ENCODE data around the gene PGS1. TPM values are rescaled to one million over a fixed set of nuclear protein-coding genes. Genes with fewer than 3 reads are reported as not detected.

PGS1 gene
- total and polyA plus RNA-seq, 2 of the 8 experiments (the other 6 are each of a cell fraction or from before 2014, with no cell fraction given) = 46.7 to 60.0 TPM

- no peak overlapping the region for H2BK120ac ChIP-seq (replicated peaks; ENCODE audit: low read depth, low read length)
- ChIA-PET POLR2A (ENCODE audit: partially characterized antibody) (interaction anchor here (0.9 to 1.5 kb wide), 4 partner anchors 12 to 42 kb away, joined by 3 to 5 read pairs (median 4); partner anchors contain the start of gene SOCS3), CTCF (ENCODE audit: partially characterized antibody) (interaction anchor here (0.9 to 2.5 kb wide), 7 partner anchors 10 to 92 kb away, joined by 3 to 9 read pairs (median 3); no protein-coding TSS in a partner anchor)
- TF ChIP-seq CBX8 (IDR thresholded peaks at IDR 0.05; ENCODE audit: borderline replicate concordance, low read depth, low read length) = no peak
- TF ChIP-seq MAFK (IDR thresholded peaks at IDR 0.05; ENCODE audit: low read depth, low read length) = no peak
- TF ChIP-seq SAP30 (IDR thresholded peaks at IDR 0.05; ENCODE audit: insufficient read depth, insufficient replicate concordance, low read length) = no peak
- no peak for TF ChIP-seq TBP (IDR thresholded peaks at IDR 0.05; ENCODE audit: low read depth, low read length)
- TF ChIP-seq USF2 (IDR thresholded peaks at IDR 0.05; ENCODE audit: low read length) = no peak
- TF ChIP-seq CBX5 (IDR thresholded peaks at IDR 0.05; ENCODE audit: low read depth, low read length) = no peak
- TF ChIP-seq RXRA (IDR thresholded peaks at IDR 0.05; ENCODE audit: insufficient read depth, low read depth, low read length) = no peak
- no peak for TF ChIP-seq YY1 (IDR thresholded peaks at IDR 0.05; ENCODE audit: low read depth, low read length)
- no peak for TF ChIP-seq CTBP2 (IDR thresholded peaks at IDR 0.05; ENCODE audit: borderline replicate concordance, insufficient read depth, insufficient read length, low read length)
- no peak for TF ChIP-seq EGR1 (IDR thresholded peaks at IDR 0.05; ENCODE audit: borderline replicate concordance, low read depth, low read length)
- no peak for TF ChIP-seq SIRT6 (IDR thresholded peaks at IDR 0.05; ENCODE audit: low read length)
- no peak overlapping the region for H3K9ac ChIP-seq (replicated peaks in 1 of 4; ENCODE audit: extremely low read depth in 1 of 4, low read depth in 3 of 4, low read length in 3 of 4)
- H2BK12ac ChIP-seq (ENCODE audit: low read depth, low read length) = no peak overlapping the region
- 92% methylated on average over 3 of the region's 3 CpGs; no CpG with 5 or more reads in 1 of the 2 experiments for WGBS, 2 experiments (ENCODE audit: extremely low coverage in 1 of 2, insufficient coverage in 1 of 2, insufficient read length in 1 of 2, insufficient replicate concordance in 2 of 2, low coverage in 1 of 2, low lambda C conversion rate in 2 of 2, missing lambda C conversion rate in 1 of 2)
- no peak overlapping the region for H2BK20ac ChIP-seq (ENCODE audit: low read length)
- no peak overlapping the region for H3K14ac ChIP-seq (ENCODE audit: insufficient read length)
- H3K4ac ChIP-seq (replicated peaks; ENCODE audit: insufficient read length, low read depth, low read length) = no peak overlapping the region
- H3K23ac ChIP-seq (ENCODE audit: insufficient read length) = no peak overlapping the region
- no peak overlapping the region for H4K5ac ChIP-seq (ENCODE audit: insufficient read length, low read depth, low read length)
- no peaks in the 10 kb centered on the region for H3K79me1 ChIP-seq (ENCODE audit: low read depth, low read length)
- H3K56ac ChIP-seq (replicated peaks; ENCODE audit: insufficient read length, low read depth, low read length) = no peak overlapping the region
- no peak overlapping the region for H2BK15ac ChIP-seq (ENCODE audit: low read length)
- H4K91ac ChIP-seq (replicated peaks; ENCODE audit: insufficient read length, low read length) = no peak overlapping the region
- H3K18ac ChIP-seq (ENCODE audit: extremely low read depth, low read length) = no peak overlapping the region
- no peak overlapping the region for H3K4me2 ChIP-seq (ENCODE audit: insufficient read depth in 1 of 2, low read depth in 2 of 2, low read length in 2 of 2)
- H2AFZ ChIP-seq (ENCODE audit: low read length) = no peak overlapping the region
- no peak overlapping the region for H2AK5ac ChIP-seq (ENCODE audit: low read depth, low read length)
- FAIRE-seq (no peak), DNase-seq (ENCODE audit: low read depth in 1 of 2, low spot score in 2 of 2) (no peak)
- H3K9me3 ChIP-seq (ENCODE audit: insufficient read depth in 2 of 2, low read depth in 1 of 2, low read length in 1 of 2) = no peaks in the 10 kb centered on the region
- H3K27me3 ChIP-seq (replicated peaks in 1 of 4; ENCODE audit: control insufficient read depth in 3 of 4, extremely low read depth in 1 of 4, insufficient read depth in 3 of 4, low read length in 3 of 4) = peaks cover 0 to 4% (median 2%) of the 10 kb centered on the region in 4 experiments; a peak in 4 of 7 replicates
- no peaks in the 10 kb centered on the region for H3K36me3 ChIP-seq (ENCODE audit: control insufficient read depth in 2 of 4, insufficient read depth in 4 of 4, low read length in 3 of 4)
- H4K8ac ChIP-seq (ENCODE audit: extremely low read depth, insufficient read depth, low read length) = no peak overlapping the region
- H3K4me3 ChIP-seq (ENCODE audit: extremely low read depth in 1 of 4, insufficient read depth in 2 of 4, low read depth in 3 of 4, low read length in 4 of 4) = no peak overlapping the region
- H3K27ac ChIP-seq (ENCODE audit: low read depth, low read length) = no peak overlapping the region
- no peaks in the 10 kb centered on the region for H4K20me1 ChIP-seq (replicated peaks in 1 of 2; ENCODE audit: control insufficient read depth in 1 of 2, insufficient read depth in 2 of 2, low read length in 2 of 2)
- H3K23me2 ChIP-seq (ENCODE audit: low read depth, low read length) = peaks cover 2% of the 10 kb centered on the region; the same call in 1 of the 2 replicates
- no peak overlapping the region for H2BK5ac ChIP-seq (ENCODE audit: low read depth, low read length)
- H3K4me1 ChIP-seq (replicated peaks in 1 of 4; ENCODE audit: control insufficient read depth in 3 of 4, insufficient read depth in 4 of 4, low read length in 3 of 4) = peaks cover 7 to 25% (median 23%) of the 10 kb centered on the region in 4 experiments
- no peaks in the 10 kb centered on the region for H3K79me2 ChIP-seq (ENCODE audit: control insufficient read depth in 1 of 2, insufficient read depth in 2 of 2, low read length in 2 of 2)
These were observed 31.0 kb upstream of the PGS1 start for GRCh38 chr17:78347453-78347852.
